G401.6 (cell line): ENCODE results near the gene NAV3.

Source experiments
- FAIRE-seq: peaks from 2 replicates; lab custom pipeline; 2012; peaks lifted over from hg19 to GRCh38; lab: Jason Lieb, UNC

NAV3 gene

DNA sequence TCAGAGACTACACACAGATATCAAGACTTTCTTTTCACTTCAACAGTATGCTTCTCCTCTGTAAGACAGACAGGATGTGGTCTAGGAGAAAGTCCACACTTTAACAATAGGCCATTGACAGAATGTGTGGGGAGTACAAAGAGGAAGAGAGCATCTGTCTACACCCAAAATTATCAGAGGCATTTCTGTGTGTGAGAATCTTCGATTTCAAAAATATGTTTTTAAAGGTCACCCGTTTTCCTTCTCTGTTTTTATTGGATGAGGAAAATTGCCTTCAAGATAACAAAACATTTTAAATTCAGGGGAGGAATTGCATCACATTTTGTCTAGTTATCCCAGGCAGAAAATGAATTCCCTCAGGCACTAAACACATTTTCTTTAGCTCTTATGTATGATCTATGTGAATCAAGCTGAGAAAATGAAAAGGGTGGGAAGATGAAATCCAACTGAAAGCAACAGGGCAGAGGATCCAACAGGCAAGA, 16.4 kb downstream of the NAV3 start:
- FAIRE-seq: no peak

DNA sequence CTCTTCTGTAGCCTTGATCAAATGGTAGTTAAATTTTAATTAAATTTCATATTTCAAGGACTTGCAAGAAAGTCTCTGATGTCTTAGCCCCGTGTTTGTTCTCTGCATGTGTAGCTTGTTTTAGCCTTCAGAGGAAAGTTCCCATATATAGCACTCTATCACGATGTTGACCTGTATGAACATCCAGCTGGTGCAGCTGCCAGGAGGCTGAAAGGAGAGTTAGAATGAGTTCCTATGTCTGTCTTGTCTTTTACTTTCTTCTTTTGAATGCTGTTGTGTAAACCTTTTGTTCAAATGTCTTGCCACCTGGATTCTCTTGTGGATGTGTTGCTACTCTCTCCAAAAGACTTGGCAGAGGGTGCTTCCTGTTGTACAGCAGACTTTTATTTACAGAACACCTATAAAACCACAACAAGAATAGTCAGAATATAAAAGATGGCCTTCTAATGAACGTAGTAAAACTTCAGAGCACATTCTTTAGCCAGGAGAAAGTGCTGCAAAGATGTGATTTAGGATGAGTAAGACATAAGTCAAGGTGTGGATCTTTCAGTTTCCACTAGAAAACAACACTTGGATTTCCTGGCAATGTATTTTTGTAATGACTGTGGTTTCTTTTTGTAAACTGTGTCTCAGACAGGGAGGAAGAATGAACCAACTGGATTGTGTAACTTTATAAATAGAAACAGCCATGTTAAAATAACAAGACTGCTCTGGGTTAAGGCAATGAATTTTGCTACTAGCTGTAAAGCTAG, 17.2 kb downstream of the NAV3 start:
- FAIRE-seq: no peak

GRCh38 chr12:77850129-77850528, 19.4 kb downstream of the NAV3 start:
- FAIRE-seq: no peak

DNA sequence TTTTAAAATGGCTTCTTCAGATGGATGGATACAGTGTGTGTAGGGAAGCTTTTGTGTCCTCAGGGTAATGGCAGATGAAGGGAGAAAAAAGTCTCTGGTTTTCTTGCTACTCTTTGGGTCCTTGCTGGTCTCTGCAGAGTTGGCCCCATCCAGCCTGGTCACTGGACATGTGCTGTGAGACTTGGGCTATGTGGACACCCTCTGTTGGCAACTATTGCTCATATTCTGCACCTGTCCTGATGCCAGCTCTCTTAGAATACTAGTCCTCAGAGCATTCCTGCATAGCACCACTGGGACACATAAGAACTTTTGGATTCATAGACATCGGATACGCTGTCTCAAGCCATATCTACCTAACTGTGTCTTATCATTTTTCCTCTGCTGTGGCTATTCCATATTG, 20.0 kb downstream of the NAV3 start:
- FAIRE-seq: no peak

DNA sequence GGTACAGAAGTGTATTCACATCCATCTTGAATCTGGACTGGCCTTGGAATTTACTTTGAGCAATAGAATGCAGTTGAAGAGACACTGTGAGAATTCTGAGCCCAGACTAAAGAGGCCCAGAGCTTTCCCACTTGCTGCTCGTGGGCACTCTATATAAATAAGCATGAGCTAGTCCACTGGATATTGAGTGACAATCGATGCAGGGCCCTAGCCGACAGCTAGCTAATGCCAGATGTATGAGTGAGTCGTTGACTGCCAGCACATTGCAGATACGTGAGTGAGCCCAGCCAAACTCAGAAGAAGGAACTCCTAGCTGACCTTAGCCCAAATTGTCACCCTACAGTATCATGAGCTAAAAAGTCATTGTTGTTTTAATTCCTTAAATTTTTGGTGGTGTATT, 24.9 kb downstream of the NAV3 start:
- FAIRE-seq: no peak

DNA sequence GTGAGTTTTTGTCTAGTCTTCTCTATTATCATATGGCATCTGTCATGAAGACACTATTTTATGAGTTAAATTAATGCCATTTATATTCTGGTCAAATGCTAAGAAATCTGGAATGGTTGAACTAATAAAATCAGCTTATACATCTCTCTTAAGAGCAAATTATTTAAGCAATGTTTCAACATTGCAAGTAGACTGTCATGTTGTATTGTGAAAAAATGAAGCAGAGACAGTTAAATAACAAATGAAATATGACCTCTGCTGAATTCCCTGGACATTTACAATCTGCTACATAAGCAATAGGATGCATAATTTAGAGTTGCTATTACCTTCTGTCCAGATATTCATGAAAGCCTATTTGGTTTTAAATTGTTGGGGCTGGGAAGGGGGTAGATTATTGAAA, 30.6 kb downstream of the NAV3 start:
- no peak for FAIRE-seq

DNA sequence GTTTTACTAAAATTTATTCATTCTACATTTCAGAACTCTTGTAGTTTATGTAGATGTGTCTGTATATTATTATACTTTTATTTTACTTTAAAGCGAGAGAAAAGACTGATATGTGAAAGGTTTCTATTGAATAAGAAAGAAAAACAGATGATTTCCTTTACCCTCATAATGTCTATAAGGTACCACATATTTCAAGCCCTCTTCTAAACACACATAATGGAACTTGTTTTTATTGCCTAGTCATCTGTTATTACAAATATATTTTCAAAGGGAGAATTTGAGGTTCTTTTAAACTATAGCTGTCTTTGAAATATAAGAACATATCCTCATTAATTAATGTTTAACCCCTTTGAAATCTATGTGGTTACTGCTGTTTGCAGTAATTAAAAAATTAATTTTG, 34.5 kb downstream of the NAV3 start:
- FAIRE-seq: no peak

- no peak for FAIRE-seq
Measured at GRCh38 chr12:77878901-77879300, 48.2 kb downstream of the NAV3 start.

- FAIRE-seq: no peak
Measured at GRCh38 chr12:77882709-77883108, 52.0 kb downstream of the NAV3 start.

- no peak for FAIRE-seq
Measured at GRCh38 chr12:77888611-77889010, 57.9 kb downstream of the NAV3 start.

DNA sequence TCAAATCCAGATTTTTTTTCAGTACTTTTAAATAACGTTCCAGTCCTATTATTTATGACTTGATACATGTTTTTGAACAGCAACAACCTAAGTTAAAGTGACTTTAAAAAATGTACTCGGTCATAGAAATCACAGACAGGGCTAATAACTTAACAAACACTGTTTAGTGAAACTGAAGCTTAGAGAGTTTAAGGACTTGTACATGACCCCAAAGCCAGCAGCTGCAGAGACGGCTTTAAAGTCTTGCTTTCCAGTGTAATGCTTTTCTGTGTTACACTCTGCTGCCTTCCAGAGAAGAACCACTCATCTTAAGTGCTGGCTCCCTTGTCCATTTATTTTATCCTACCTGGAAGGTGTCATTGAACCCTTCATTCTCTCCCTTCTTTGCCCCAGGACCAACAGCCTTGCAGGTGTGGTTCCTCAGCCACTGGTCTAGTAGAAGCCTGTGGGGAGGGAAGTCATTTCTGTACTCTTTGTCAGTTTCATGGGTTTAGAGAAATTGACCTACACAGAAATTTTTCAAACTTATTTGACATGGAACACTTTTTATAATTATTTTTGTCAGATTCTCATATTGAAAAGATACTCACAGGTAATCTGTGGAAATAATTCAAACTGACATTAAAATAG, 60.9 kb downstream of the NAV3 start:
- no peak for FAIRE-seq

GRCh38 chr12:77893918-77894317, 63.2 kb downstream of the NAV3 start:
- FAIRE-seq: no peak

DNA sequence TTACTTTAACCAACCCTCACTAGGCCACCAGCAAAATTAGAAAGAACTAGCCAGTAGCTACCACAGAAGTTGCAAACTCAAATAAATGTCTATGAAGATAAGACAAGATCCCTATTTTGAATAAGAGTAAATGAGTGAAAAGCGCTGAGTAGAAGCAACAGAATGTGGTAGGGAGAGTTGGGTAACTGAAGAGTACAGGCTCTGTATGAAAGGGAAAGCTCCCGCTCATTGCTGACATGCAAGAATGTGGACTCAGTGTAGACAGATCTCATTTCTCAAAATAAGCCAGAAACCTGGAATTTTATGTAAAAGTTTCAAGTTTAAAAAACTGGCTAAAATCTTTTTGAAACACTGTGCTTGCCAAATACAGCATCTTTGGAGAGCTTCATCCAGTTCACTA, 63.9 kb downstream of the NAV3 start:
- FAIRE-seq: no peak

- no peak for FAIRE-seq
Measured at GRCh38 chr12:77895699-77896098, 65.0 kb downstream of the NAV3 start.

- no peak for FAIRE-seq
Measured at GRCh38 chr12:77907936-77908335, 77.2 kb downstream of the NAV3 start.

GRCh38 chr12:77914081-77914488, 83.4 kb downstream of the NAV3 start:
- no peak for FAIRE-seq

DNA sequence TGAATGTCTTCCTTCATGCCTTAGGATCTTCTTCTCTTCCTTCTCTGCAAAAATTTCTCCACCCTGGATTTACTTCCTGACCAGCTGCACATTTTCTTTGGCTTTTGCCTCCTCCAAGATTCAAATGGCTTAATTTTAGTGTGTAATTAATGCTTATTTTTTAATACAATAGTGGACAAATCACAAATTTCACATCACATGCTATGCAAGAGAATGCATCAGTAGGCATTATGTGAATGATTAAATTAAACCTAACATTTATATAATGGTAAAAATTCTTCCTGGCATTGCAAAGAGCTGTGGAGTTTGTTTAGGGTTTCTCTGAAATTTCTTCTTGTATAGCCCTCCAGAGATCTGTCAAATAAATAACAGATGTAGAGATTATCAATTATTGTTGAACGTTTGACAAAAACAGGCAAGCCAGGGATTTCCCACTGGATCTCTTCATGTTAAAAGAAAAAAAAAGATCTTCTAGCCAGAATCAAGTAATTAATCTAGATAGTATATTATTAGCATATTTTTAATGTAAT, 84.4 kb downstream of the NAV3 start:
- FAIRE-seq: no peak

- FAIRE-seq: no peak
Measured at GRCh38 chr12:77916276-77916675, 85.6 kb downstream of the NAV3 start.

- FAIRE-seq: no peak
Measured at GRCh38 chr12:77918046-77918445, 87.4 kb downstream of the NAV3 start.

- FAIRE-seq: no peak
Measured at GRCh38 chr12:77919450-77919849, 88.8 kb downstream of the NAV3 start.

GRCh38 chr12:77923882-77924281, 93.2 kb downstream of the NAV3 start:
- no peak for FAIRE-seq

GRCh38 chr12:77924703-77925102, 94.0 kb downstream of the NAV3 start:
- FAIRE-seq: no peak

DNA sequence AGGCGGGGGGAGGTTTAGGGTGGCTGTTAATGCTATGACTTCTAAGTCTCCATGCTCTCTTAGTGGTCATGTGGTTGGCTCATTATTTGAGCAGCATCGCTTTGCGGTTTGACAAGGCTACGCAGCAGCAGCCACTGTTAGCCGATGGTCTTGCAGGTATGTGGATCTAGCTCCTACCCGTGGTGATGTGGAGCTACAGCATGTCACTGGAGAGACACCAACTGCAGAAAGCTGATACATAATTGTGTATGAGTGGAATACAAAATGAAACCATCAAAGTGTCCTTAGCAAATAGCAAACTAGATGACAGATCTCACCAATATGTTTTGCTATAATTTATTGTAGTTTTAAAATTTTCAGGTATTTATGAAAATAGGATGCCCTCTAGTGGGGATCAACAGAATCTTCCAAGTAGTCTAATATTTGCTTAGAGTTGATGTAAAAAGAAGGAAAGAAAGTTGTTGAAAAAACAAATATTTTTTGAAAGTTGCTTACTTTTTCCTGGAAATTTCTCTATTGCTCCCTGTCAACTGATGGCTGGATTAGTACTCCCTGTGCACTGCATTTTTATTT, 94.9 kb downstream of the NAV3 start:
- peak; percentile 39 for FAIRE-seq
